Measurements from ENCODE around the gene SYNJ2BP. TPM values are rescaled to one million over a fixed set of nuclear protein-coding genes. Genes with fewer than 3 reads are reported as not detected.

Gene SYNJ2BP
- total RNA-seq (10 to 100 TPM; 16.2 to 21.9 TPM), polyA plus RNA-seq (ENCODE audit: insufficient read depth, low read depth, low replicate concordance) (59.9 TPM)
- long read RNA-seq, donor 1, full-length matches to known transcripts, result 19 of 19 reads
- long read RNA-seq, donor 1, partial matches to known transcripts, result 0 of 19 reads
- long read RNA-seq, donor 1, other reads (novel, unspliced or antisense), result 0 of 19 reads
- long read RNA-seq, donor 2, full-length matches to known transcripts, result 4 of 4 reads
- long read RNA-seq, donor 2, partial matches to known transcripts, result 0 of 4 reads
- long read RNA-seq, donor 2, other reads (novel, unspliced or antisense), result 0 of 4 reads

DNA sequence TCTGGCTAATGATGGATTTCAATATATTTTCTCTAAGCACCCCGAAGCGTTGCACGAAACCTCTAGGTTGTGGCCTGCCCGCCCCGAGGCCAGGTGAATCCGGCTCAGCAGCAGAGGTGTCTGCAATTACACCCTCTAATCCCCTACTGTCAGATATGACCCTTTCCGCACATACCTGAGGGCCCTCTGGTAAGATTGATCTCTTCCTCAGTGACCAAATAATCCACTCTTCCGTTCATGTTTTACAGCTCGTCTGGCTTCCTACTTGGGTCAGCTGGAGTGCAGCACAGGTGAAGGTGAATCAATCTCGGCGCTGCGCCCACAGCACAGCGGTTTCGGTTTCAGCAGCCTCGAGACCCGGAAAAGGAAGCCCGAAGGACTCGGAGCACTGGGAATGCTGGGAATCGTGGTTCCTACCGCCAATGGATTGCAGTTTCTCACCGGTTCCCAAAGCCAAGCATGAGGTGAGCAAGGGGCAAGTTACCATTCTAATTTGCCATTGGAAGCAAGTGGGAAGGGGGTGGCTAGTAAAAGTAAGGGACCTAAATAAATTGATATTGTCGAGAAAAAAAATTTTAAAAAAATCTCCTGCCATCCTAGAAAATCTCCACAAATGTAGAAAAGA lies at the start of gene SYNJ2BP:
Gene SYNJ2BP, minus strand, starts transcription at position 366 of the 625 bp plus-strand sequence. Its CDS starts 127 bp downstream, at position 239.
- H3K27ac ChIP-seq, result peak within 1 kb of the TSS in 1 of 2 donors; percentile 54
- no peaks in the 10 kb centered on the region for H3K27me3 ChIP-seq
- H3K9me3 ChIP-seq, result no peaks in the 10 kb centered on the region
- H3K4me1 ChIP-seq, result peaks cover 7% of the 10 kb centered on the region
- DNase-seq, result peak; percentile 91
- TF ChIP-seq, protein P1, sequence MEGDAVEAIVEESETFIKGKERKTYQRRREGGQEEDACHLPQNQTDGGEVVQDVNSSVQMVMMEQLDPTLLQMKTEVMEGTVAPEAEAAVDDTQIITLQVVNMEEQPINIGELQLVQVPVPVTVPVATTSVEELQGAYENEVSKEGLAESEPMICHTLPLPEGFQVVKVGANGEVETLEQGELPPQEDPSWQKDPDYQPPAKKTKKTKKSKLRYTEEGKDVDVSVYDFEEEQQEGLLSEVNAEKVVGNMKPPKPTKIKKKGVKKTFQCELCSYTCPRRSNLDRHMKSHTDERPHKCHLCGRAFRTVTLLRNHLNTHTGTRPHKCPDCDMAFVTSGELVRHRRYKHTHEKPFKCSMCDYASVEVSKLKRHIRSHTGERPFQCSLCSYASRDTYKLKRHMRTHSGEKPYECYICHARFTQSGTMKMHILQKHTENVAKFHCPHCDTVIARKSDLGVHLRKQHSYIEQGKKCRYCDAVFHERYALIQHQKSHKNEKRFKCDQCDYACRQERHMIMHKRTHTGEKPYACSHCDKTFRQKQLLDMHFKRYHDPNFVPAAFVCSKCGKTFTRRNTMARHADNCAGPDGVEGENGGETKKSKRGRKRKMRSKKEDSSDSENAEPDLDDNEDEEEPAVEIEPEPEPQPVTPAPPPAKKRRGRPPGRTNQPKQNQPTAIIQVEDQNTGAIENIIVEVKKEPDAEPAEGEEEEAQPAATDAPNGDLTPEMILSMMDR (IDR thresholded peaks at IDR 0.05), result no peak
- no peak for TF ChIP-seq POLR2A (IDR thresholded peaks at IDR 0.05)
- WGBS, 2 donors, result 1% methylated on average over 22 of the region's 22 CpGs
- peak within 1 kb of the TSS; percentile 75 to 84 for H3K4me3 ChIP-seq
- H3K36me3 ChIP-seq (ENCODE audit: low read depth, missing control alignments), result no peaks in the 10 kb centered on the region
- intact Hi-C loops (cut with DNase I; ENCODE audit: low total_unique reads), result no loop called here

- no peak for TF ChIP-seq POLR2A (IDR thresholded peaks at IDR 0.05)
- TF ChIP-seq, protein P1 (IDR thresholded peaks at IDR 0.05), result no peak
- no peaks in the 10 kb centered on the region for H3K9me3 ChIP-seq
- no peaks in the 10 kb centered on the region for H3K27me3 ChIP-seq
- no peak overlapping the region for H3K4me3 ChIP-seq
- DNase-seq, result no peak
- no peaks in the 10 kb centered on the region for H3K36me3 ChIP-seq (ENCODE audit: low read depth, missing control alignments)
- intact Hi-C loops (cut with DNase I; ENCODE audit: low total_unique reads), result no loop called here
- WGBS, 2 donors, result 68 to 70% methylated on average over 1 of the region's 1 CpG
- H3K27ac ChIP-seq, result no peak overlapping the region
- H3K4me1 ChIP-seq, result no peaks in the 10 kb centered on the region
These were observed 37.8 kb upstream of the SYNJ2BP start for GRCh38 chr14:70454731-70455130.

GRCh38 chr14:70451874-70452273 lies 35.0 kb upstream of the SYNJ2BP start, which contains the start of gene ADAM21:
TSS of gene ADAM21 (plus strand) at chr14:70452174. CDS start at chr14:70457500, 5,326 bp downstream.
- Histone ChIP-seq H3K9me3 (no peaks in the 10 kb centered on the region), H3K4me1 (no peaks in the 10 kb centered on the region), H3K4me3 (no peak within 1 kb of the TSS), H3K27ac (no peak within 1 kb of the TSS), H3K27me3 (no peaks in the 10 kb centered on the region), H3K36me3 (ENCODE audit: low read depth, missing control alignments) (no peaks in the 10 kb centered on the region)
- DNase-seq, result no peak
- WGBS, 2 donors, result 88 to 96% methylated on average over 1 of the region's 1 CpG
- TF ChIP-seq POLR2A (IDR thresholded peaks at IDR 0.05), result no peak
- TF ChIP-seq, protein P1 (IDR thresholded peaks at IDR 0.05), result no peak
- intact Hi-C loops (cut with DNase I; ENCODE audit: low total_unique reads), result no loop called here

DNA sequence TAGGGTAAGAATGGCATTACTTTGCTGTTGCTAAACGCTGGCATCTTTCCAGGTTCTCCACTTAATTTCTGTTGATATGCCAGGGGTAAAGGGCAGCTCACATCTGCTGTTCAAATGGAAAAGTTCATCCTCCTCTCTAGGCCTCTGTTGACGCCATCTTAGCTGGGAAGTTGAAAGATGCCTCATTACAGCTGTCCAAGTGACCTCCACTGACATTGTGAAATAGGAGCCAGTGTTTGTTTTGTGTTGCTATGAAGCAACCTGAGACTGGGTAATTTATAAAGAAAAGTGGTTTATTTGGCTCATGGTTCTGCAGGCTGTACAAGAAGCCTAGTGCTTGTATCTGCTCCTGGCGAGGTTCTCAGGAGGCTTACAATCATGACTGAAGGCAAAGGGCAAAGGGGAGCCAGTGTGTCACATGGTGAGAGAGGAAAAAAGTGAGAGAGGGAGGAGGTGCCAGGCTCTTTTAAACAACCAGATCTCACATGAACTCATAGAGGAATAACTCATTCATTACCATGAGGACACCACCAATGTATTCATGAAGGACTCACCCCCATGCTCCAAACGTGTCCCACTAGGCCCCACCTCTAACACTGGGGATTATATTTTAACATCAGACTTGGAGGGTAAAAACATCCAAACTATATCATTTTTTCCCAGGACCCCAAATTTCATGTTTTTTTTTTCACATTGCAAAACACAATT lies 31.9 kb upstream of the SYNJ2BP start:
- Histone ChIP-seq H3K27me3 (no peaks in the 10 kb centered on the region), H3K36me3 (ENCODE audit: low read depth, missing control alignments) (no peaks in the 10 kb centered on the region), H3K9me3 (no peaks in the 10 kb centered on the region), H3K4me1 (no peaks in the 10 kb centered on the region), H3K4me3 (no peak overlapping the region), H3K27ac (no peak overlapping the region)
- TF ChIP-seq, protein P1 (IDR thresholded peaks at IDR 0.05), result no peak
- TF ChIP-seq POLR2A (IDR thresholded peaks at IDR 0.05), result no peak
- WGBS, 2 donors, result 70 to 76% methylated on average over 4 of the region's 4 CpGs
- DNase-seq, result no peak
- intact Hi-C loops (cut with DNase I; ENCODE audit: low total_unique reads), result no loop called here

Measured in testis (tissue), 5 donors.